ENCODE measurements around the gene FHAD1. TPM values are rescaled to one million over a fixed set of nuclear protein-coding genes. Genes with fewer than 3 reads are reported as not detected.

Gene FHAD1
- total RNA-seq, 1 experiment from 2014 or later = 1.9 TPM

DNA sequence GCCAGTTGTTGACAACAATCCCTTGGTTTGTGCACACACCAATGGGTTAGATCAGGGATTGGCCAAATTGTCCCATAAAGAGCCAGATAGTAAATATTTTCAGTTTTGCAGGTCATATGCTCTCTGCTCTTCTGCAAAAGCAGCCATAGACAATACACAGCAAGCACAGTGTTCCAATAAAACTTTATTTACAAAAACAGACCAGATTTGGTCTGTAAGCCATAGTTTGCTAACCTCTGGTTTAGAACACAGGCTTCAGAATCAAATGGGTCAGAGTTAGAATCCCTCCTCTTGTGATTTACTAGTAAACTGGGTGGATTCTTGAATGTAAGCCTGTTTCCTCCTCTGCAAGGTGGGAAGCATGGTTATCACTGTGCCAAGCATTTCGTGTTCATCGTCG is 97.4 kb downstream of the FHAD1 start:
- no peak overlapping the region for H2BK15ac ChIP-seq (ENCODE audit: low read depth, low read length)
- no peaks in the 10 kb centered on the region for H3K23me2 ChIP-seq (ENCODE audit: insufficient read length, low read depth, low read length, poor library complexity, severe bottlenecking)
- H3K4me1 ChIP-seq (ENCODE audit: insufficient read depth, low read length) = no peaks in the 10 kb centered on the region
- H4K91ac ChIP-seq (ENCODE audit: insufficient read length, low read depth, low read length) = no peak overlapping the region
- H3K4ac ChIP-seq (ENCODE audit: low read depth, low read length) = no peak overlapping the region
- no peak overlapping the region for H3T11ph ChIP-seq (ENCODE audit: low read length)
- no peak for TF ChIP-seq CTCF (conservative IDR thresholded peaks at IDR 0.05)
- H3K27ac Mint-ChIP-seq = no peak overlapping the region
- no peak overlapping the region for H2BK120ac ChIP-seq (ENCODE audit: low read depth, low read length, poor library complexity, severe bottlenecking)
- H2BK5ac ChIP-seq (ENCODE audit: insufficient read length, low read length) = no peak overlapping the region
- H4K20me1 ChIP-seq (ENCODE audit: control insufficient read depth, insufficient read depth, insufficient read length) = no peaks in the 10 kb centered on the region
- H3K79me1 ChIP-seq (ENCODE audit: insufficient read depth, low read depth, low read length, poor library complexity, severe bottlenecking) = no peaks in the 10 kb centered on the region
- no CpG with 5 or more reads among the region's 3 CpGs for WGBS (ENCODE audit: extremely low coverage, insufficient read length, low lambda C conversion rate)
- H2AFZ ChIP-seq (ENCODE audit: low read length) = no peak overlapping the region
- H3K9ac ChIP-seq (ENCODE audit: extremely low read depth, insufficient read length, low read length) = no peak overlapping the region
- H2BK20ac ChIP-seq (ENCODE audit: low read depth, low read length, poor library complexity, severe bottlenecking) = no peak overlapping the region
- peaks cover 11% of the 10 kb centered on the region in 2 experiments; a peak in 3 of 4 replicates for H3K4me1 Mint-ChIP-seq
- no peak for DNase-seq
- H3K14ac ChIP-seq (ENCODE audit: insufficient read depth, low read length) = no peak overlapping the region
- no peak overlapping the region for H3K56ac ChIP-seq (ENCODE audit: insufficient read length, low read depth, low read length)
- no peak overlapping the region for H2AK5ac ChIP-seq (ENCODE audit: insufficient read length, low read length)
- H3K4me2 ChIP-seq (ENCODE audit: insufficient read depth, insufficient read length, low read length) = no peak overlapping the region
- peaks cover 21% of the 10 kb centered on the region for H3K27me3 Mint-ChIP-seq (ENCODE audit: low read depth)
- H4K8ac ChIP-seq (replicated peaks; ENCODE audit: insufficient read length, low read depth, low read length) = no peak overlapping the region
- no peak overlapping the region for H4K5ac ChIP-seq (ENCODE audit: insufficient read length, low read depth, low read length)
- H3K23ac ChIP-seq (ENCODE audit: insufficient read length, low read depth, low read length) = no peak overlapping the region
- H2BK12ac ChIP-seq (ENCODE audit: insufficient read length, low read depth, low read length) = no peak overlapping the region
- no peaks in the 10 kb centered on the region; a peak in 1 of 5 replicates for H3K9me3 Mint-ChIP-seq
- H3K4me3 Mint-ChIP-seq = no peak overlapping the region
- H3K27ac ChIP-seq (ENCODE audit: insufficient read length, low read depth, low read length) = no peak overlapping the region
- no peak overlapping the region for H3K18ac ChIP-seq (ENCODE audit: insufficient read length, low read depth, low read length)
- no peaks in the 10 kb centered on the region for H3K27me3 ChIP-seq (ENCODE audit: insufficient read depth, low read length)
- no peaks in the 10 kb centered on the region for H3K79me2 ChIP-seq (ENCODE audit: insufficient read depth, low read length)
- H3K9me3 ChIP-seq (ENCODE audit: control insufficient read depth, low read depth, low read length) = no peaks in the 10 kb centered on the region
- peaks cover 0 to 2% (median 0%) of the 10 kb centered on the region in 3 experiments; a peak in 1 of 7 replicates for H3K36me3 Mint-ChIP-seq (ENCODE audit: insufficient read depth in 1 of 3, low read depth in 3 of 3)
